Esophagus squamous epithelium (tissue), 5 donors: Measurements from ENCODE around the gene VPS35L. TPM values are rescaled to one million over a fixed set of nuclear protein-coding genes. Genes with fewer than 3 reads are reported as not detected.

Experiments
- DNase-seq: peaks from one replicate; lab custom pipeline; 2025; lab: John Stamatoyannopoulos, UW
- H3K27ac ChIP-seq, 4 donors: fragments of 200-600 bp; sonication (generic); one replicate each; pipeline ENCODE4 v1.5.1; 2016 to 2019; ENCODE audit warnings: mild to moderate bottlenecking in 1 of 4
- H3K27me3 ChIP-seq, 4 donors: fragments of 200-600 bp; sonication (generic); 1 replicate in 3 of 4; 2 replicates in 1 of 4; pipeline versions ENCODE4 v1.5.1 to v1.6.0; 2017 to 2021; ENCODE audit warnings: antibody characterized with exemption in 1 of 4
- H3K36me3 ChIP-seq, 3 donors: fragments of 200-600 bp; sonication (generic); one replicate each; pipeline ENCODE4 v1.5.1; 2016 to 2019
- H3K4me1 ChIP-seq, 3 donors: fragments of 200-600 bp; sonication (generic); one replicate each; pipeline ENCODE4 v1.5.1; 2017 to 2019
- H3K4me3 ChIP-seq, 4 donors: fragments of 200-600 bp; sonication (generic); 1 replicate in 3 of 4; 2 replicates in 1 of 4; pipeline ENCODE4 v1.5.1; 2016 to 2019; ENCODE audit warnings: mild to moderate bottlenecking in 2 of 4, moderate library complexity in 1 of 4
- H3K9me3 ChIP-seq, 3 donors: fragments of 200-600 bp; sonication (generic); one replicate each; pipeline ENCODE4 v1.5.1; 2016 to 2019
- POLR2A ChIP-seq, 4 donors: fragments of 450-650 bp; IDR thresholded peaks; one replicate each; pipeline ENCODE4 v1.6.1; 2017; ENCODE audit warnings: antibody characterized with exemption in 4 of 4, mild to moderate bottlenecking in 4 of 4, moderate library complexity in 3 of 4
- WGBS, 2 donors: methylation state at CpG; one replicate each; pipeline ENCODE4 v1.1.5; 2018; 5-methylcytosine and 5-hydroxymethylcytosine counted together
- intact Hi-C: fragments of 100-400 bp; cut with DNase I; formaldehyde crosslinking; loops from one replicate; pipeline ENCODE4 v1.15.0; 2022
- total RNA-seq, 4 donors: library from RNA; depleted of rRNA; stranded (reverse); fragments of >200 nt; gene quantifications; one replicate each; pipeline ENCODE4 v1.1.0, GENCODE V29; 2016
- TF ChIP-seq, protein P1 (sequence below), 6 experiments: fragments of 450-650 bp in 4 of 6; fragments of 200-600 bp in 2 of 6; sonication (generic) in 2 of 6; IDR thresholded peaks; one replicate each; pipeline ENCODE4 v1.5.1; 2016 to 2019; ENCODE audit warnings: antibody characterized with exemption in 6 of 6, mild to moderate bottlenecking in 4 of 6, moderate library complexity in 4 of 6
- donor health status: DM: yes; HTN: yes; CAD: no.

Gene VPS35L
- total RNA-seq, 4 donors from 2014 or later, result 20.8 to 32.9 (median 23.9) TPM

DNA sequence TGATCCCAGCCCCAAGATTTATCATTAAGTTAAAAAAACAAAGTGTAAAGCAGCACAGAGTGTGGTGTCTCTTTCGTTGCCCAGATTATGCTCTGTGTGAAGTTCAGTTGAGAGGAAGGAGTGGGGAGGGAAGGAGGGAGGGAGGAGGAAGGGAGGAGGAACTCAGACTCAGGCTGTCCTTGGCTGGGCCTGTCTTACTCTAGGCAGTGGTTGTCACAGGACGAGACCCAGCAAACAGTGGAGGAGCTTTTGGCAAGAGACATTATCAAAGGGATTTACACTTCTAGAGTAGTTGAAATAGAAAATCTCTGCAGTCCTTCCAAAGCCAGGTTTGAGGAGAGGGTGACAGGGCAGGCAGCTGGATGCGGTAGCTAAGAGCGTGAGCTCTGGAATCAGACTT is 134.7 kb downstream of the VPS35L start:
- H3K9me3 ChIP-seq, result no peaks in the 10 kb centered on the region
- H3K4me1 ChIP-seq, result peaks cover 0 to 24% (median 8%) of the 10 kb centered on the region in 3 donors
- DNase-seq, result no peak
- H3K4me3 ChIP-seq, result no peak overlapping the region
- peaks cover 3 to 75% (median 4%) of the 10 kb centered on the region in 3 donors for H3K36me3 ChIP-seq
- peak overlapping the region; percentile 9 to 64 (median 37) for H3K27ac ChIP-seq
- 56 to 74% methylated on average over 4 of the region's 4 CpGs for WGBS, 2 donors
- no peaks in the 10 kb centered on the region for H3K27me3 ChIP-seq
- TF ChIP-seq, protein P1, sequence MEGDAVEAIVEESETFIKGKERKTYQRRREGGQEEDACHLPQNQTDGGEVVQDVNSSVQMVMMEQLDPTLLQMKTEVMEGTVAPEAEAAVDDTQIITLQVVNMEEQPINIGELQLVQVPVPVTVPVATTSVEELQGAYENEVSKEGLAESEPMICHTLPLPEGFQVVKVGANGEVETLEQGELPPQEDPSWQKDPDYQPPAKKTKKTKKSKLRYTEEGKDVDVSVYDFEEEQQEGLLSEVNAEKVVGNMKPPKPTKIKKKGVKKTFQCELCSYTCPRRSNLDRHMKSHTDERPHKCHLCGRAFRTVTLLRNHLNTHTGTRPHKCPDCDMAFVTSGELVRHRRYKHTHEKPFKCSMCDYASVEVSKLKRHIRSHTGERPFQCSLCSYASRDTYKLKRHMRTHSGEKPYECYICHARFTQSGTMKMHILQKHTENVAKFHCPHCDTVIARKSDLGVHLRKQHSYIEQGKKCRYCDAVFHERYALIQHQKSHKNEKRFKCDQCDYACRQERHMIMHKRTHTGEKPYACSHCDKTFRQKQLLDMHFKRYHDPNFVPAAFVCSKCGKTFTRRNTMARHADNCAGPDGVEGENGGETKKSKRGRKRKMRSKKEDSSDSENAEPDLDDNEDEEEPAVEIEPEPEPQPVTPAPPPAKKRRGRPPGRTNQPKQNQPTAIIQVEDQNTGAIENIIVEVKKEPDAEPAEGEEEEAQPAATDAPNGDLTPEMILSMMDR (IDR thresholded peaks at IDR 0.05), result no peak
- TF ChIP-seq POLR2A (IDR thresholded peaks at IDR 0.05), result no peak
- intact Hi-C loops, result no loop called here

GRCh38 chr16:19691161-19691711 is 135.7 kb downstream of the VPS35L start:
- 74 to 89% methylated on average over 3 to 6 of the region's 14 CpGs for WGBS, 2 donors
- no peak for TF ChIP-seq POLR2A (IDR thresholded peaks at IDR 0.05)
- TF ChIP-seq, protein P1 (IDR thresholded peaks at IDR 0.05), result no peak
- Histone ChIP-seq H3K4me3 (no peak overlapping the region), H3K36me3 (peaks cover 0 to 65% (median 4%) of the 10 kb centered on the region in 3 donors), H3K27me3 (no peaks in the 10 kb centered on the region), H3K27ac (peak overlapping the region; percentile 7 to 64 (median 20)), H3K4me1 (peaks cover 6 to 34% (median 13%) of the 10 kb centered on the region in 3 donors), H3K9me3 (no peaks in the 10 kb centered on the region)
- intact Hi-C loops, result no loop called here
- no peak for DNase-seq

- 89 to 93% methylated on average over 8 of the region's 8 CpGs for WGBS, 2 donors
- peak overlapping the region in 2 of 4 donors; percentile 78 to 80 for H3K27ac ChIP-seq
Measured at GRCh38 chr16:19694989-19695388, 139.5 kb downstream of the VPS35L start.

GRCh38 chr16:19696328-19696727 is 140.8 kb downstream of the VPS35L start:
- DNase-seq, result peak; percentile 4
- WGBS, 2 donors, result 0 to 15% methylated on average over 1 to 9 of the region's 10 CpGs
- TF ChIP-seq POLR2A (IDR thresholded peaks at IDR 0.05), result no peak
- TF ChIP-seq, protein P1 (IDR thresholded peaks at IDR 0.05), result no peak

More at GRCh38 chr16:19694989-19695388, 139.5 kb downstream of the VPS35L start:
- Histone ChIP-seq H3K9me3 (no peaks in the 10 kb centered on the region), H3K27me3 (no peaks in the 10 kb centered on the region), H3K4me1 (peaks cover 42 to 60% (median 48%) of the 10 kb centered on the region in 3 donors), H3K4me3 (no peak overlapping the region), H3K36me3 (peaks cover 0 to 45% (median 4%) of the 10 kb centered on the region in 3 donors)
- no peak for TF ChIP-seq POLR2A (IDR thresholded peaks at IDR 0.05)
- TF ChIP-seq, protein P1 (IDR thresholded peaks at IDR 0.05), result no peak
- no peak for DNase-seq
- intact Hi-C loops, result no loop called here

DNA sequence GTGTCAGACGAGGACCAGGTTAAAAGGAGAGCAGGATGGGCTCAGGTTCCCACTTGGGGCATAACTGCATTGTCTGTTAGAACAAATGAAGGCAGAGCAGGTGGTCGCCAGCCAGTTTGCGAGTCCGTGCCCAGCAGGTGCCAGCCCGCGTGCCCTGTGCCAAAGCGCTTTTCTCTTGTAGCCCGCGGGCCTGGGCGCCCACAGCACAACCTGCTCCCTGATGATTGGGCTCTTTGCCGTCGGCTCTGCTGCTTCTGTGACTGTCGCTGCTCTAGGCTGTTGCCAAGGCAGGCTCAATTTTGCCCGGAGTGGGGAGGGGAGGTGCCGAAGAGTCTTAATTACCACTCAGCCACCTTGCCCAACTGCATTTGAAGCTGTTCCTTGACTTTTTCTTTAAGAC is 141.5 kb downstream of the VPS35L start:
- H3K9me3 ChIP-seq, result no peaks in the 10 kb centered on the region
- H3K4me1 ChIP-seq, result peaks cover 50 to 62% (median 58%) of the 10 kb centered on the region in 3 donors
- H3K36me3 ChIP-seq, result peaks cover 0 to 39% (median 4%) of the 10 kb centered on the region in 3 donors
- H3K27ac ChIP-seq, result peak overlapping the region; percentile 12 to 80 (median 79)
- intact Hi-C loops, result no loop called here
- WGBS, 2 donors, result 69 to 79% methylated on average over 10 to 14 of the region's 15 CpGs
- H3K4me3 ChIP-seq, result no peak overlapping the region
- DNase-seq, result no peak
- H3K27me3 ChIP-seq, result no peaks in the 10 kb centered on the region
- TF ChIP-seq POLR2A (IDR thresholded peaks at IDR 0.05), result no peak
- TF ChIP-seq, protein P1 (IDR thresholded peaks at IDR 0.05), result no peak

More at GRCh38 chr16:19696328-19696727, 140.8 kb downstream of the VPS35L start:
- Histone ChIP-seq H3K9me3 (no peaks in the 10 kb centered on the region), H3K4me3 (no peak overlapping the region), H3K36me3 (peaks cover 0 to 39% (median 4%) of the 10 kb centered on the region in 3 donors), H3K27ac (peak overlapping the region; percentile 23 to 80 (median 79)), H3K4me1 (peaks cover 50 to 61% (median 57%) of the 10 kb centered on the region in 3 donors), H3K27me3 (no peaks in the 10 kb centered on the region)
- intact Hi-C loops, result no loop called here
